GM12892 (cell line): ENCODE data around the gene ATF7.
A peak's percentile ranks its signal among the peaks of the same experiment; 100 is the strongest.

Experiments used
- DNase-seq: peaks from one replicate; pipeline ENCODE4 v3.0.0; 2011; ENCODE audit not compliant: insufficient read length
- FAIRE-seq: peaks from 2 replicates; lab custom pipeline; 2011; peaks lifted over from hg19 to GRCh38; lab: Jason Lieb, UNC
- POLR2A ChIP-seq: IDR thresholded peaks from 2 replicates; pipeline ENCODE4 v1.6.1; 2011; ENCODE audit warnings: low read depth, low read length, control low read depth
- POLR2AphosphoS5 ChIP-seq: IDR thresholded peaks from 2 replicates; pipeline ENCODE4 v1.6.1; 2011; ENCODE audit warnings: low read depth, low read length, control low read depth
- TAF1 ChIP-seq: IDR thresholded peaks from 2 replicates; pipeline ENCODE4 v1.6.1; 2011; ENCODE audit warnings: low read depth, mild to moderate bottlenecking, control low read depth, low read length, borderline replicate concordance

ATF7 gene

GRCh38 chr12:53530920-53531319 lies 95.3 kb downstream of the ATF7 start:
- FAIRE-seq (no peak), DNase-seq (no peak)
- no peak for TF ChIP-seq POLR2AphosphoS5
- TF ChIP-seq POLR2A, result no peak
- TF ChIP-seq TAF1, result no peak

- FAIRE-seq (no peak), DNase-seq (no peak)
Measured at GRCh38 chr12:53530061-53530460, 96.1 kb downstream of the ATF7 start.

DNA sequence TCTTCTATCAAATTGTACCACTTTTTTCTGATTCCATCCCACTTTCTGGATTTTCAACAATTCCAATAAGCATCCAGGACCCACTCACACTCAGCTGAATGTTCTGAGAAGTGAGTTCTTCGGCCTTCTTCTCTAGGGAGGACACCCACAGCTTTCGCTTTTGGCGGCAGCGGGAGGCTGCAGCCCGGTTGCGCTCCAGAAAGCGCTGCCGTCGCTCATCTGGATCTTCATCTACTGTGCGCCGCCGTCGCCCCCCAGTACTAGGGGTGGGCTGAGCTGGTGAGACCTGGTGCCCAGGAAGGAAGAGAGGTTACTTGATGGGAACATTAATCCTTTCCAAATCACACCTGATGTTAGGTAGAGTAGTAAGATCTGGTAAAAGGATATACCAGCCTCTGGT lies 101.7 kb downstream of the ATF7 start:
- FAIRE-seq (no peak), DNase-seq (no peak)
- no peak for TF ChIP-seq TAF1
- TF ChIP-seq POLR2A, result no peak
- no peak for TF ChIP-seq POLR2AphosphoS5

More at GRCh38 chr12:53530061-53530460, 96.1 kb downstream of the ATF7 start:
- TF ChIP-seq POLR2A (no peak), TAF1 (no peak), POLR2AphosphoS5 (no peak)

DNA sequence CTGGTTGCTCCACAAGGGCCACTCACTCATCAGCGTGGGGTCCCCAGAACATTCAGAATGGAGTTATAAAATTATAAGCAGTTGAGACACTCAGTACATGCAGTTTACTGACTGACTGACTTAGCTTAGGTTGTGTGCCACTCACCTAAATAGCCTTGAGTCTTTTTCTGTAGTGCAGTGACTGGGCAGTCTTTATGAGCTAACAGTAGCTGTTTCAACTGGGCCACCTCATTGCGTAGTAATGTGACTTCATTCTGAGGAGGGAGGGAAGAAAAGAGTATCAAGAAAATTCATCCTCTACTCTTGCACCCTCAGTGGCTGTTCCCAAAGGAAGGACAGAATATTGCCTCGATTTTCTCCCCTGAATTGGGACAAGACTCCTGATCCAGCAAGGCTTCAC lies 103.1 kb downstream of the ATF7 start:
- DNase-seq (no peak), FAIRE-seq (no peak)
- no peak for TF ChIP-seq POLR2A
- TF ChIP-seq POLR2AphosphoS5, result no peak
- no peak for TF ChIP-seq TAF1

- DNase-seq (no peak), FAIRE-seq (no peak)
- no peak for TF ChIP-seq TAF1
- no peak for TF ChIP-seq POLR2A
- no peak for TF ChIP-seq POLR2AphosphoS5
Measured at GRCh38 chr12:53518381-53518780, 107.8 kb downstream of the ATF7 start.

- FAIRE-seq, result no peak
- TF ChIP-seq POLR2A, result no peak
- no peak for TF ChIP-seq TAF1
- no peak for TF ChIP-seq POLR2AphosphoS5
- no peak for DNase-seq
Measured at GRCh38 chr12:53516758-53517455, 109.3 kb downstream of the ATF7 start.

GRCh38 chr12:53515291-53515680 lies 110.9 kb downstream of the ATF7 start:
- no peak for TF ChIP-seq POLR2AphosphoS5
- no peak for DNase-seq
- no peak for FAIRE-seq

DNA sequence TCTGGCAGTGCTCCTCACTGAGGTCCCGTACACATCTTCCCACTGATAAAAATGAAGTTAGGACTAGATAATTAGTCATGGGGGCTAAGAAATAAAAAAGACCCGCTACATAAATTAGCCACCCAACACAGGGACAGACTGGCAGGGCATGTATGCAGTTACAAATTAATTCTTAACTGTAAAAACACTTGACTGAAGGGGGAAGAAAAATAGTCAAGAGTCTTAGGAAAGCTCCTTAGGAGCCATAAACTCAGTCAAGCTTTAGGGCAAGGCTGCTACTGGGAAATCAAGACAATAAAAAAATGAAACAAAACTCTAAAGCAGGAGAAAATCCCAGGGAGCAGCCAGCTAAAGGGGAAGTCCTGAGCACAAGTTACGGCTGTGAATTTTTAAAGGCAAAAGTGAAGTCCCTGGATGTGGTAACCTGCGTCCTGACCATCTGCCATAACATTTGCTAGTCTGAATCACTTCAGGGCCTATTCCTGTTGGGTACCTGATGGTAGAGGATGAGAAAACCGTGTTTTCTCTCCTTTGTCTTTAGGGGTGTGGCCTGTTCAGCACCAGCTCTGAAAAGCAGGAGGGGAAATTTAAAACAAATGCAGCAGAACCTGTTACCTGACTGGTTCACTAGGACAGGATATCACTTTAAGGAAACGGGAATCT lies 111.4 kb downstream of the ATF7 start:
- TF ChIP-seq POLR2AphosphoS5 (no peak), TAF1 (no peak), POLR2A (no peak)
- FAIRE-seq (no peak), DNase-seq (no peak)

DNA sequence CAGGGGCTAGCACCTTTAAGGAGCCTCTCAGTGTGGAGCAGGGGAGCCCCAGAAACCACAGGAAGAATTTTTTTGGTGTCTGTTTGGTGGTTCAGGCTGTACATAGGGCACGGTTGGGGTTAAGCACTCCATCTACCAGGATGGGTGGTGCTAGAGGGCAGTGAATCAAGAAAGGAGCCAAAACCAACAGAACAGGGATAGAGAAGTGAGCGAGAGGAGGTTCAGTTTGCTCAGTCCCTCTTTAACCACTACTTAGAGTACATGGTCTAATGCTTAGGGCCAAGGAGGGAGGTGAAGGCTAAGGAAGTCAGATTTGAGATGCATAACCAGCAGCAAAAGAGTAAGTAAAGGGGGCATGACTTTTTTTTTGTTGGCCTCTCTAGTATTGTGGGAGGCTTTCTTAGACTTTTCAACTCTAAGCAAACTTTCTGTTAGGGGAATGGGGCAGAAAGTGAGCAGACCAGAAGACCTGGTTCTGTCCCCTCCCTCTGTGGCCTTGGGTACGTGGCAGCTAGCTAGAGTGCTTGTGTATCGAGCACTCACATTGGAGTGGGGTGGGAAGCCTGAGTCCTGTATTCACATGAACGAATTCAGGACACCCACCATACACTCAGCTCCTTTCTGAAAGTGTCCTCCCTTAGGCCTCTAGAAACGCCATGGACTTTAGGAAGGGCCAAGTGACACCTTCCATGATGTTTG lies 112.3 kb downstream of the ATF7 start:
- no peak for FAIRE-seq
- TF ChIP-seq POLR2A, result no peak
- no peak for TF ChIP-seq POLR2AphosphoS5
- TF ChIP-seq TAF1, result no peak

DNA sequence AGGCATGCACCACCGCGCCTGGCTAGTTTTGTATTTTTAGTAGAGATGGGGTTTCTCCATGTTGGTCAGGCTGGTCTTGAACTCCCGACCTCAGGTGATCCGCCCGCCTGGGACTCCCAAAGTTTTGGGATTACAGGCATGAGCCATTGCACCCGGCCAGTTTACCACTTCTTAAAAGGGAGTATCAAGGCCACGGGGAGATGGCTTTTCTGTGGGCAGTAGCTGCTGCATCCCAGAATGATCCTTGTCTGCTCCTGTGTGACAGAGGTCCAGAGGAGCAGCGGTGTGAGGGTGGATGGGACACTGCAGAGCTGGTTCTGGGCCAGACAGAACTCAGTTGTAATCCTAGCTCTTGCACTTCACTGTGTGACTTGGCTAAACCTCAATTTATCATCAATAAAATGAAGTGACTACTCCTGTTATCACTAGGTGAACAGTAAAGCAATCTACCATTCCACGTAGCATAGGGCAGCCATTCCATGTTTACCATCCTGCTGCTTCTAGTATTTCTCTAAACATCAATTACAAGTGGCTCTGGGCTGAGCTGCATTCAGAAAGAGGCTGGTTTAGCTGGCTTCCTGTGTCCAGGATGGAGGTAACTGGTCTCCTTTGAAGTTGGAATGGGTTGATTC lies 115.9 kb downstream of the ATF7 start:
- no peak for DNase-seq
- no peak for FAIRE-seq
- TF ChIP-seq POLR2A (no peak), POLR2AphosphoS5 (no peak), TAF1 (no peak)

More for the DNA sequence above, 112.3 kb downstream of the ATF7 start:
- no peak for DNase-seq

- TF ChIP-seq TAF1 (no peak), POLR2AphosphoS5 (no peak), POLR2A (no peak)
- DNase-seq (peak; percentile 63), FAIRE-seq (peak; percentile 94)
Measured at GRCh38 chr12:53508534-53509170, 117.5 kb downstream of the ATF7 start.

DNA sequence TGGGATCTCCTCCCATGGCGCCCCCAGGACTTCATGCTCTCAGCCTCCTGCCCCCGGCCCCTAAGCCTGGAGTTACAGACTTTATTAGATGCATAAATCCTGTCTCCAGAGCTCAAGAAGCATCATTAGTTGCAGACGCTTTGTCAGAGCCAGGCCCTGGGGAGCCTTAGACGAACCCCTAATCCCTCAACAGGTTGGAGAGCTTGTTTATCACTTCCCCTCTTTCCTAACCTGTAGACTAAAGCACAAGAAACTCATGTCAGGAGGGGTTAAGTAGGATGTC lies 118.6 kb downstream of the ATF7 start:
- TF ChIP-seq POLR2A, result no peak
- no peak for TF ChIP-seq POLR2AphosphoS5
- TF ChIP-seq TAF1, result no peak
- no peak for DNase-seq
- FAIRE-seq, result no peak
